Measurements from ENCODE around the gene AMZ1. TPM values are rescaled to one million over a fixed set of nuclear protein-coding genes. Genes with fewer than 3 reads are reported as not detected.

AMZ1 gene
- total RNA-seq, 4 donors from 2014 or later: 0.17 TPM; not detected in 3

- 0% methylated on average over 1 of the region's 4 CpGs for WGBS
- Histone ChIP-seq H3K4me1 (peaks cover 11% of the 10 kb centered on the region), H3K4me3 (no peak overlapping the region), H3K27ac (no peak overlapping the region), H3K9me3 (no peaks in the 10 kb centered on the region), H3K27me3 (no peaks in the 10 kb centered on the region), H3K36me3 (no peaks in the 10 kb centered on the region)
- TF ChIP-seq POLR2AphosphoS5 (IDR thresholded peaks at IDR 0.05): no peak
- TF ChIP-seq CTCF (IDR thresholded peaks at IDR 0.05): no peak
- no peak for TF ChIP-seq EP300 (IDR thresholded peaks at IDR 0.05)
- no peak for TF ChIP-seq POLR2A (IDR thresholded peaks at IDR 0.05)
- no peak for DNase-seq (ENCODE audit: low spot score in 2 of 2)
Measured at GRCh38 chr7:2710901-2711551, 23.0 kb downstream of the AMZ1 start.

GRCh38 chr7:2711895-2712675, 24.1 kb downstream of the AMZ1 start:
- WGBS: 94% methylated on average over 7 of the region's 25 CpGs
- Histone ChIP-seq H3K4me3 (no peak overlapping the region), H3K27ac (no peak overlapping the region), H3K27me3 (no peaks in the 10 kb centered on the region), H3K36me3 (no peaks in the 10 kb centered on the region), H3K4me1 (peaks cover 13% of the 10 kb centered on the region), H3K9me3 (no peaks in the 10 kb centered on the region)
- DNase-seq (ENCODE audit: low spot score in 2 of 2): no peak
- TF ChIP-seq CTCF (IDR thresholded peaks at IDR 0.05) (no peak), POLR2AphosphoS5 (IDR thresholded peaks at IDR 0.05) (no peak), EP300 (IDR thresholded peaks at IDR 0.05) (no peak), POLR2A (IDR thresholded peaks at IDR 0.05) (no peak)

GRCh38 chr7:2713370-2713769, 25.4 kb downstream of the AMZ1 start:
- WGBS: 66% methylated on average over 13 of the region's 13 CpGs
- no peak for DNase-seq (ENCODE audit: low spot score in 2 of 2)
- no peak for TF ChIP-seq CTCF (IDR thresholded peaks at IDR 0.05)
- Histone ChIP-seq H3K27me3 (no peaks in the 10 kb centered on the region), H3K4me3 (no peak overlapping the region), H3K36me3 (no peaks in the 10 kb centered on the region), H3K27ac (no peak overlapping the region), H3K4me1 (peaks cover 18% of the 10 kb centered on the region), H3K9me3 (no peaks in the 10 kb centered on the region)

- Histone ChIP-seq H3K4me1 (peaks cover 18% of the 10 kb centered on the region), H3K27ac (no peak overlapping the region), H3K36me3 (no peaks in the 10 kb centered on the region), H3K27me3 (no peaks in the 10 kb centered on the region), H3K9me3 (no peaks in the 10 kb centered on the region), H3K4me3 (no peak overlapping the region)
- no peak for TF ChIP-seq EP300 (IDR thresholded peaks at IDR 0.05)
- TF ChIP-seq POLR2AphosphoS5 (IDR thresholded peaks at IDR 0.05): no peak
- TF ChIP-seq CTCF (IDR thresholded peaks at IDR 0.05): no peak
- no peak for TF ChIP-seq POLR2A (IDR thresholded peaks at IDR 0.05)
- 82% methylated on average over 12 of the region's 12 CpGs for WGBS
- DNase-seq (ENCODE audit: low spot score in 2 of 2): no peak
Measured at GRCh38 chr7:2713978-2714377, 26.0 kb downstream of the AMZ1 start.

GRCh38 chr7:2714636-2715035, 26.6 kb downstream of the AMZ1 start:
- TF ChIP-seq CTCF (IDR thresholded peaks at IDR 0.05) (no peak), POLR2A (IDR thresholded peaks at IDR 0.05) (no peak), POLR2AphosphoS5 (IDR thresholded peaks at IDR 0.05) (no peak), EP300 (IDR thresholded peaks at IDR 0.05) (no peak)
- Histone ChIP-seq H3K4me3 (no peak overlapping the region), H3K4me1 (peaks cover 16% of the 10 kb centered on the region), H3K27ac (no peak overlapping the region), H3K27me3 (no peaks in the 10 kb centered on the region), H3K36me3 (no peaks in the 10 kb centered on the region), H3K9me3 (no peaks in the 10 kb centered on the region)
- 88% methylated on average over 9 of the region's 9 CpGs for WGBS
- DNase-seq (ENCODE audit: low spot score in 2 of 2): no peak
